Hematopoietic multipotent progenitor cell treated with erythropoietin and hydrocortisone succinate and interleukin-3 and kit ligand, for 6 days (in vitro differentiated cells): ENCODE measurements around the gene HIP1R.
A peak's percentile ranks its signal among the peaks of the same experiment; 100 is the strongest.

ENCODE experiments used
- DNase-seq: peaks from one replicate; pipeline ENCODE4 v3.0.0-alpha.2; 2015

The HIP1R gene

GRCh38 chr12:122835750-122836026, 431 bp downstream of the HIP1R start:
- no peak for DNase-seq

DNA sequence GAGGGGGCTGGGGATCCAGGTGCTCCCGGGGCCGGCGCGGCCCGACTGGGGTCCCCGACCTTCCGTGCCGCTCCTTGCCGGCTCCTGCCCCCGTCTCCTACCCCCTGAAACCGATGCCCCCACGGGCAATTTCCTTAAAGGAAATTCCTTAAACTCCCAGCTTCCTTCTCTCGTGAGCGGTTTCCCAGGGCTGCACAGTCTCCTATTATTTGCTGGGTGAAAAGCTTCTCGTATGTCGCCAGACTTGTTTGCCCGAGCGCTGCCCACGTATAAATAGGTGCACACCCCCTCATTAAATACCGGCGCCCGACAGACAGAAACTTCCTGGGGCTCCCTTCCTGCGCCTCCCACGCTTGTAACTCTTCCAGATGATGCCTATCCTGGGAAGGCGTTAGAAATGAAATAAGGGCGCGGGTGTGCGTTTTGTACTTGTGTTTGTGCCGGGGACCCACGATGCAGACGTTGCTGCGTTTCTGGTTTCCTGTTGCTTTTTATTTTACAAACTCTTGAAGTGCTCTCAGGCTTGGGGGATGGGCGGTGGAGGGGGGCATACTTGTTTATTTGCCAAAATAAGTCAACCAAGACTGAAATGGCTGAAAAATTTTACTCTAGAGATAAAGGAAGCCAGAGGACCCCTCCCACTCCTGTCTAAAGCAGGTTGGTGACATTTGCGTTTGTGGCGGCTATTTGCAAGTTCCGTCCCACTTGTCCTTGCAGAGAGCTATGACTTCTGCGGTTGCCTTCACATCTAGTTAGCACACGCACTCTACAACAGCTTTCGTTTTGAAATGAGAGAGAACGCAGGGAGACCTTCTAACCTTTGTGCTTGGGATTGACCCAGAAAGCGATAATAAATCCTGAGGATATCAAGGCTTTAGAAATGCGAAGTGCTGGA, 1.0 kb downstream of the HIP1R start:
- DNase-seq = peak; percentile 71

GRCh38 chr12:122837306-122838265, 2.3 kb downstream of the HIP1R start:
- DNase-seq = no peak

GRCh38 chr12:122838841-122839240, 3.6 kb downstream of the HIP1R start:
- no peak for DNase-seq

- DNase-seq = peak; percentile 43
These were observed 4.8 kb downstream of the HIP1R start for GRCh38 chr12:122839907-122840554.

DNA sequence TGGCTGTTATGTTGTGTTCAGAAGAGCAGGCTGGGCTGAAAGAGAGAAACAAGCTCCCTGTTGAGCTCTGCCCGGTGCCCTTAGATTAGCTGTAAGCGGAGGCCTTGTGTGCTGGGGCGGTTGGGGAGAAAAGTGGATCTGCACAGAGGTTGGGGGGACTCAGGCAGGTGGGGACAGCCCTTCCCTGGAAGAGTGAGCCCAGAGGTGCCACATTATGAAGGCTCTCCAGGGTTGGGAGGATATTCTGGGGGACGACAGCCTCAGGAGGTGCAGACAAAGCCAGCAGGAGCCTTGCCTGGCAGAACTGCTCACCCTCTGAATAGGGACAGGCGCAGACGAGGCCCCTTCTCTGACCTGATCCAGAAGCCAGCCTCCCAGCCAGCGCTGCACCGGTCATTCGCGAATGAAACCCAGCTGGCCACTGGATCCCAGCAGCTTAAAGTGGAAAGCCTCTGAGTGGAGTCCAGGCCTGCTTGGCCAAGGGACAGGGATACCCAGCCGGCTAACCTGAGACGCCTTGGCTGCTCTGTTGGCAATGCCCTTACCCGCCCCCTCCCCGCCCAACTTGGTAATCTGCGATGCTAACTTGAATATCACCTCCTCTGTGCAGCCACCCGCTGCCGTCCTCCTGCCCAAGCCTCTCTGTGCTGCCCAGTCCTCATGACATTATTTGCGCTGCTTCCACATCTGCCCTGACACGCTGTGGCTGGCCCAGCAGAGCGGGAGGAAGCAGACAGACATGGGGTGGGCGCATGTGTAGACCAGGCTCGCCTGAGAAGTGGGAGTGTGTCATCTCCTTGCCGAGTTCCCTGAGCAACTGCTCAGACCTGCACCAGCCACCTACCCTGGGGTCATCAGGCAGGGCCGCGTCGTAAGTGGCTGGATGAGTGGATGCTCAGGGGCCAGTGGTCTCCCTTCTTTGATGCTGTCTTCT, 5.6 kb downstream of the HIP1R start:
- DNase-seq = no peak

GRCh38 chr12:122841544-122842321, 6.5 kb downstream of the HIP1R start:
- DNase-seq = no peak

DNA sequence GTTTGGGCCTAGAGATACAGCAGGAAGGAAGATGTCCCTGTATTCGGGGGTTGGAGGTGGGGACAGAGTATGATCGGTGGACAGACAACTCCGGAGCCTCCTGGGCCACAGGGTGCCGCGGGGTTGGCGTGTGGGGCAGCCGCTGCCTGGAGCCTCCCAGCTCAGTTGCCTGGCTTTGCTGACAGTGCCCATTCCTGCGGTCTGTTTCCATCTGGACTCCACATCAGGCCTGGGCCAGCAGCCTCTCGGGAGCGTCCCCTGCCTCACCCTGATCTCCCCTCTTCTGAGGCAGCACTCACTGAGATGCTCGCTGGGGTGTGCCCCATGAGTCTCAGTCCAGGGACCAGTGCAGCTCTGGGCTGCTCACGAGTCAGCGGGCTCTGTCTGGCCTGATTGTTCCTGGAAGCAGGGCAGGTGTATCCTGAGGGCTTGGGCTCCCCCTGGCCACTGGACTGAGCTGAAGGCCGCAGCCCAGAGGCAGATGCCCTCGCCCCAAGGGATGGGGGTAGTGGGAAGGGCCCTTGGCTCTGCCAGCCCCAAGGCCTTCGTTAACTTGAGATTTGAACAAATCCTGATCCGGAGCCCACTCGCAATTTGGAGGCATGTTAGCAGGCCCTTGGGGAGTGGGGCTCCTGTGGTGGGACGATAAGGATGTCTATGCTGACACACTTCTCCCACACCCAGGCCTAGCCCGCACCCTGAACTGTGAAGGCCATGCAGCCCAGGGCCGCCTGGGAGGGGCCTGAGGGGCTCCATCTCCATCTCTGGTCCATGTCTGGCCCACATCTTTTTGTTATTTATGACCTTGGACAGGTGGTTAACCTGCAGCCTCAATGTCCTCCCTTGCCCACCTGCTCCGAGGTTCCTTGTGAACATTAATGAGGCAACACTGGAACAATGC, 7.5 kb downstream of the HIP1R start:
- DNase-seq = no peak

DNA sequence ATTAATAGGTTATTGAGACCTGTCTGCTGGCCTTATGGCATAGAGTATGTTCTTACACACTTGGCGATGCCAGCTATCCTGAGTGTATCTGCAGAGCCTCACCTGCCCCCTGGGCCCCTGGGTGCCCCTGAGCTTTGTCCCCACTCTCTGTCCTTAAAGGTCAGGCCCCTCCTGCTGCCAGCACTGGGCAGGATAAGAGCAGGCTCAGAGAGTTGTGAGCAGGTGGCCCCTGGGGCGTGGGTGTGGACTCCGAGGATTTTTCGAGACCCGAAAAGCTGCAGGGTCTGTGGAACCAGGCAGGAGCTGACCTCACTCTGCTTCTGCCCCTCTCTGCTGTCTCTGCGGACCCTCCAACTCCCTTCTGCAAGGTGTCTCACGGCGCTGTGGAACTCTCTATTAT, 8.2 kb downstream of the HIP1R start:
- DNase-seq = no peak

GRCh38 chr12:122844366-122844971, 9.2 kb downstream of the HIP1R start:
- no peak for DNase-seq

GRCh38 chr12:122845041-122845864, 10.0 kb downstream of the HIP1R start:
- DNase-seq = no peak

DNA sequence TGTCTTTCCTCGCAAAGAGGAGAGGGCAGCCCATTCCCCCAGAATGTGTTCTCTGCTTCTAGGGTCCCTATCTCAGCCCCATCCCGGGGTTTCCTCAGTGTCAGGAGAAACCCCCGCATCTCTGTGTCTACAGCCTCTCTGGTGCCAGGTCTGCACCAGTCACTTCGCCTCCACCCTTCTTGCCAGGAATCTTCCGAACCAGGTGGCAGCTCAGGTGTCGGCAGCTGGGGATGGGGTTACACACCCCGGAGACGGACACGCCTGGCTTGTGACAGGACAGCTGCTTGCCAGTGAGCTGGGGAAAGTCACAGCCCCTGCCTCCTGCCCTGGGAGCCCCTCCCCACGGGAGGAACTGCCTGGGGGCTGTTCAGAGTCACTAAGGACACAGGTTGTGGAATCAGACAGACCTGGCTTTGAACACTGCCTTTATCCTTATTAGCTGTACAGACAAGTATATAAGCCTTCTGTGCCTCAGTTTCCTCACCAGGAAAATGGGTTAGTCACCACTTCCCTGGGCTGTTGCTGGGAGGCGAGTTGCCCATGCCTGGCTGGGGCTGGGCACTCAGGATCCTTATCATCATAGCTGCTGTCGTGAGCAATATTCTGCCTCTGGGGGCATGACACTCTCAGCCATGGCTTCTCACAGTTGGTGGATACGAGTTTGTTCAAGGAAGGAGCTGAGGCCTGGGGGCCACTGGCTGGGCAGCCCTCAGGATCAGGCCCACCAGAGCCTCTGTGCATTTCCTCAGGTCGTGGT, 10.8 kb downstream of the HIP1R start:
- DNase-seq = peak; percentile 38

DNA sequence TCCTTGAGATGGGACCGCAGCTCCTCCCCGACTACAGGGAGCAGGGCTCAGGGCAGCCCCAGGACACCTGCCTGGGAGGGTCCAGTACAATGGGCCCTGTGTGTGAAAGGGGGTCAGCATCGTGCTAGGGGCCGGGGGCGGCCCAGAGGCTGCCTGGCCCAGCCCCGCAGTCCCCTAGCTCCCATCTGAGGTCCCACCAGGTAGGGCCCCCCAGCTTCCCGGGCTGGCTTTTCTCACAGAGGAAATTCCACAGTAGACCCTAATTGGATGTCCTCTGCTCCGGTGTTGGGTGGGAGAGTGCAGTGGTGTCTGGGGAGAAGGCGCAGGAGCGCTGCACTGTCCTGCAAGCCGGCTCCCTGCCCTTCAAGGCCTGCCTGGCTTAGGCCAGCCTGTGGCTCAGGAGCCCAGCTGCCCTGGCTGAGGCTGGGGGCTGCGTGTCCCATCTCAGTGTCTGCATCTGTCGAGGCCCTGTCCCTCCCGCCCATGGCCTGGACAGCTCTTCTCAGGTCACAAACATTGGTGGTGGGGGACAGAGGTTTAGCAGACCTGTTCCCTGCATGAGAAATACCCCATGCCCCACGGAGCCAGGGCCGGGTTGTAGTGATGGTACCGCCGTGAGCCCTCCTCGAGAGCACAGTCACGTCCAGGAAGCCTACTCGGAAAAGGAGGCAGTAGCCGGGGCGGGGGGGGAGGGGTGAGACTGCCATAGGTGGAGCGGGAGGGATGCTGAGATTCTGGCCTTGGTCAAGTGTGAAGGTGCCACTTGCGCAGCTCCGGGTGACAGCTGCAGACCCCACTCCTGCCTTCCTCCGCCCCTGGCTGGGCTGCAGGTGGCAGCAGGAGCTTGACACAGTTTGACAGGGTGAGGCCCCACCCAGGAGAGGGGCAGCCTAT, 11.6 kb downstream of the HIP1R start:
- DNase-seq = no peak

DNA sequence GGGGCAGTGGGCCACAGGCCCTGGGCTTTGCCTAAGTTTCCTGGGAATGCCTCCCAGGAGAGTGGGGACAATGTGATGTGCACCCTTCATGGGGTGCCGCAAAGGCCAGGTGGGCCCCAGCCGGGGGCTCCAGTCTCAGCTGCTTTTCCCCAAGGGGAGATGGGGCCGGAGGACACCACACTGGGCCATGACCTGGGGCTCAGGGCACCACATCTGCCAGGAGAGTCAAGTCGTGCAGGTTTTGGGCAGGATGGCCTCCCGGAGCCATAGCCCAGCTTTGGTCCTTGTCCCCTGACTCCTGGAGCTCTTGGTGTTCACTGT, 12.2 kb downstream of the HIP1R start:
- DNase-seq = no peak

- no peak for DNase-seq
These were observed 12.7 kb downstream of the HIP1R start for GRCh38 chr12:122847921-122848421.

DNA sequence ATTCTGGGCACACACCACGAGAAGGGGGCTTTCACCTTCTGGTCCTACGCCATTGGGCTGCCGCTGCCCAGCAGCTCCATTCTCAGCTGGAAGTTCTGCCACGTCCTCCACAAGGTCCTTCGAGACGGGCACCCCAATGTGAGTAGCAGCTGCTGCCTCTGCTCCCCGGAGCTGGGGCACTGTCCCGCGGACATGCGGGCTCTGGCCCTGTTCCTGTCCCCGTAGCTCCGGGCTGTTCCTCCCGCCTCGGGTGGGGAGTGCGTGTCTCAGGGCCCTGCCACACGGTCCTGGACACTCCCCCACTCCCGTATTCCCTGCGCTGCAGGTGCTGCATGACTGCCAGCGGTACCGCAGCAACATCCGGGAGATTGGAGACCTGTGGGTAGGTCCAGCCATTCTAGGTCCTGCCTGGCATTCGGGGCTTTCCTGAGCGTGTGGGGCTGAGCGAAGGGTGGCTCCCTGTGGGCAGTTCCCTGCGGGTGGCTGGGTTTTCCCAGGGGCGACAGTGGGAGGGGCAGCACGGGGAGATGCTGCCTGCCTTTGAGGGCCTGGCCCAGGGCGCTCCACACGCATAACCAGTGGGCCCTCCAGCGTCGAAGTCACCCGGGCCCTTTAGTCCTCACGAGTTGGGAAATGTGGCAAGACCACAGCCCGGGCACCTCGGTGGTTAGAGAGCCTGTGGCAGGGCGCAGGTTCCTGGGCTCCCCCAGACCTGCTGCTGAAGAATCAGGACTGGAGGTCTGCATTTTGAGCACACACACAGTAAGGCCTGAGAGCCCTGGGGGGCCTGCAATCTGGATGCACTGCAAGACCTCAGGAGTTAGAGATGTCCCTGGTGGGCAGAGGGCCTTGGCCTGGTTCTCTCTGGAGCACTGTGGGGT, 13.5 kb downstream of the HIP1R start:
- no peak for DNase-seq
